Upper lobe of right lung (tissue), 1 donor: ENCODE results near the gene FBL. TPM values are rescaled to one million over a fixed set of nuclear protein-coding genes. Genes with fewer than 3 reads are reported as not detected.

Source experiments
- ATAC-seq: fragments of 200-7000 bp; cut with Tn5 transposase; one replicate; pipeline ENCODE4 v1.9.1; 2020; ENCODE audit warnings: mild to moderate bottlenecking, moderate library complexity
- DNase-seq: peaks from one replicate; pipeline ENCODE4 v3.0.0-alpha.2; 2020
- H3K27ac ChIP-seq: fragments of 200-600 bp; one replicate; pipeline ENCODE4 v1.8.0; 2022
- H3K27me3 ChIP-seq: fragments of 200-600 bp; one replicate; pipeline ENCODE4 v1.8.0; 2022; ENCODE audit warnings: mild to moderate bottlenecking
- H3K36me3 ChIP-seq: fragments of 200-600 bp; one replicate; pipeline ENCODE4 v1.8.0; 2022
- H3K4me1 ChIP-seq: fragments of 200-600 bp; one replicate; pipeline ENCODE4 v1.8.0; 2022
- H3K4me3 ChIP-seq: fragments of 200-600 bp; one replicate; pipeline ENCODE4 v1.8.0; 2022; ENCODE audit warnings: mild to moderate bottlenecking
- H3K9me3 ChIP-seq: fragments of 200-600 bp; one replicate; pipeline ENCODE4 v1.8.0; 2022
- intact Hi-C: fragments of 100-400 bp; cut with DNase I; formaldehyde crosslinking; loops from one replicate; pipeline ENCODE4 v1.11.0; 2022
- total RNA-seq: library from RNA; stranded (reverse); fragmentation: NEBNext Ultra II Directional; extraction: Animal tissue kit (Norgen Biotek cat#: 25700); gene quantifications from one replicate; pipeline ENCODE4 v1.2.1, GENCODE V29; 2021
- TF ChIP-seq, protein P1 (sequence below): fragments of 200-600 bp; IDR thresholded peaks from one replicate; pipeline ENCODE4 v1.8.0; 2022; ENCODE audit warnings: antibody characterized with exemption
- donor health status: DM: no; HTN: yes; CAD: no; lungs with severe emphysema.

FBL gene
- total RNA-seq, 1 donor from 2014 or later, result 123 TPM

DNA sequence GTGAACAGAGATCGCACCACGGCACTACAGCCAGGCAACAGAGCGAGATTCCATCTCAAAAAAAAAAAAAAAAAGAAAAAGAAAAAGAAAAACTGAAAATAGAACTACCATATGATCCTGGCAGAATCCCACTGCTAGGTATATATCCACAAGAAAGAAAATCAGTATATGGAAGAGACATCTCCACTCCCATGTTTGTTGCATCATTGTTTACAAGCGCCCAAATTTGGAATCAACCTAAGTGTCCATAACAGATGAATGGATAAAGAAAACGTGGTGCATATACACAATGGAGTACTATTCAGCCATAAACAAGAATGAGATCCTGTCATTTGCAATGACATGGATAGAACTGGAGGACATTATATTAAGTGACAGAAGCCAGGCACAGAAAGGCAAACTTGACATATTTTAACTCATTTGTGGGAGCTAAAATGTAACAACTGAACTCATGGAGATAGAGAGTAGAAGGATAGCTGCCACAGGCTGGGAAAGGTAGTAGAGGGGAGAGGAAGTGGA, 38.3 kb downstream of the FBL start:
- Histone ChIP-seq H3K4me3 (no peak overlapping the region), H3K27ac (no peak overlapping the region), H3K4me1 (no peaks in the 10 kb centered on the region), H3K36me3 (no peaks in the 10 kb centered on the region), H3K27me3 (peaks cover 4% of the 10 kb centered on the region), H3K9me3 (no peaks in the 10 kb centered on the region)
- TF ChIP-seq, protein P1, sequence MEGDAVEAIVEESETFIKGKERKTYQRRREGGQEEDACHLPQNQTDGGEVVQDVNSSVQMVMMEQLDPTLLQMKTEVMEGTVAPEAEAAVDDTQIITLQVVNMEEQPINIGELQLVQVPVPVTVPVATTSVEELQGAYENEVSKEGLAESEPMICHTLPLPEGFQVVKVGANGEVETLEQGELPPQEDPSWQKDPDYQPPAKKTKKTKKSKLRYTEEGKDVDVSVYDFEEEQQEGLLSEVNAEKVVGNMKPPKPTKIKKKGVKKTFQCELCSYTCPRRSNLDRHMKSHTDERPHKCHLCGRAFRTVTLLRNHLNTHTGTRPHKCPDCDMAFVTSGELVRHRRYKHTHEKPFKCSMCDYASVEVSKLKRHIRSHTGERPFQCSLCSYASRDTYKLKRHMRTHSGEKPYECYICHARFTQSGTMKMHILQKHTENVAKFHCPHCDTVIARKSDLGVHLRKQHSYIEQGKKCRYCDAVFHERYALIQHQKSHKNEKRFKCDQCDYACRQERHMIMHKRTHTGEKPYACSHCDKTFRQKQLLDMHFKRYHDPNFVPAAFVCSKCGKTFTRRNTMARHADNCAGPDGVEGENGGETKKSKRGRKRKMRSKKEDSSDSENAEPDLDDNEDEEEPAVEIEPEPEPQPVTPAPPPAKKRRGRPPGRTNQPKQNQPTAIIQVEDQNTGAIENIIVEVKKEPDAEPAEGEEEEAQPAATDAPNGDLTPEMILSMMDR, result no peak
- DNase-seq (no peak), ATAC-seq (no peak)
- intact Hi-C loops, result no loop called here

DNA sequence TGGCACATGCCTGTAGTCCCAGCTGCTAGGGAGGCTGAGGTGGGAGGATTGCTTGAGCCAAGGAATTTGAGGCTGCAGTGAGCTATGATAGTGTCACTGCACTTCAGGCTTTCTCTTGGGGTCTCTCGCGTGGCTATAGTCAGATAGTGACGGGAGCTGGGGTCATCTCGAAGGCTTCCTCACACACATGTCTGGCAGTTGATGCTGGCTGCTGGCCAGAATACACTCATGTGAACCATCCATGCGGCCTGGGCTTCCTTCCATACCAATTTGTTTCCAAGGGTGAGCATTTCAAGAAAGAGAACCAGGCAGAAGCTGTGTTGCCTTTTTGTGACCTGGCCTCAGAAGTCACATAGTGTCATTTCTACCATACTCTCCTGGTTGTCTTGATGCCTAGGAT, 41.1 kb downstream of the FBL start:
- Histone ChIP-seq H3K27me3 (peaks cover 8% of the 10 kb centered on the region), H3K36me3 (no peaks in the 10 kb centered on the region), H3K4me3 (no peak overlapping the region), H3K4me1 (no peaks in the 10 kb centered on the region), H3K9me3 (no peaks in the 10 kb centered on the region), H3K27ac (no peak overlapping the region)
- DNase-seq, result no peak
- TF ChIP-seq, protein P1, result no peak
- no peak for ATAC-seq
- intact Hi-C loops, result no loop called here

DNA sequence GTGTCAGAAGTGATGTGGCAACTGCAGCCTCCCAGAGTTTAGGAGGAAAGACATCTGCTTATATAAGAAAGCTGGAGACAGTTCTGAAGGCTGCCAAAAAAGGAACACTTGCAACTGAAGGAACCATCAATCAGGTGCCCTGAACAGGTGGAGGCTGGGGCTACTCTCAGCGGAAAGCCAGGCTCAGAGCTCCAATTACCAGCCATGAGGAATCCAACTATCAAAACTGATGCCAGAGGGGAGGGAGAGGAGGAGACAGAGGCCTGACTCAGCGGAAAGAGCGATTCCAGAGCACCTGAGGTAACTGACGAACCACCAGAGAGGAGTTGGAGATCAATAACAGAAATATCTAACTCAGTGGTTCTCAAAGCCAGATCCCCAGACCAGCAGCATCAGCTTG, 43.2 kb downstream of the FBL start:
- intact Hi-C loops, result no loop called here
- no peak for DNase-seq

DNA sequence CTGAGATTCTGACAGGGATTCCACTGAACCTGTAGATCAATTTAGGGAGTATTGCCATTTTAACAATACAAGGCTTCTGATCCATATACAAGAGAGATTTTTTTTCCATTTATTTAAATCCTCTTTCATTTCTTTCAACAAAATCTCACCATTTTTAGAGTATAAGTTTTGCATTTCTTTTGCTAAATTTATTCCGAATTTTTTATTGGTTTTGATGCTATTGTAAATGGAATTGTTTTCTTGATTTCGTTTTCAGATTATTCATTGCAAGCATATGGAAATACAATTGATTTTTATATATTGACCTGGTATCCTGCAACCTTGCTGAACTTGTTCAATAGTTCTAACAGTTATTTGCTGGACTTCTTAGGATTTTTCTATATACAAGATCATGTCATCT, 49.1 kb downstream of the FBL start:
- no peak overlapping the region for H3K4me3 ChIP-seq
- TF ChIP-seq, protein P1, result no peak
- no peaks in the 10 kb centered on the region for H3K36me3 ChIP-seq
- no peaks in the 10 kb centered on the region for H3K4me1 ChIP-seq
- intact Hi-C loops, result no loop called here
- H3K27ac ChIP-seq, result no peak overlapping the region
- no peak for DNase-seq
- ATAC-seq, result no peak
- no peaks in the 10 kb centered on the region for H3K9me3 ChIP-seq
- H3K27me3 ChIP-seq, result peaks cover 8% of the 10 kb centered on the region

More for the DNA sequence above, 43.2 kb downstream of the FBL start:
- Histone ChIP-seq H3K9me3 (no peaks in the 10 kb centered on the region), H3K27ac (no peak overlapping the region), H3K4me3 (no peak overlapping the region), H3K27me3 (peaks cover 8% of the 10 kb centered on the region), H3K36me3 (no peaks in the 10 kb centered on the region), H3K4me1 (no peaks in the 10 kb centered on the region)
- TF ChIP-seq, protein P1, result no peak
- no peak for ATAC-seq

DNA sequence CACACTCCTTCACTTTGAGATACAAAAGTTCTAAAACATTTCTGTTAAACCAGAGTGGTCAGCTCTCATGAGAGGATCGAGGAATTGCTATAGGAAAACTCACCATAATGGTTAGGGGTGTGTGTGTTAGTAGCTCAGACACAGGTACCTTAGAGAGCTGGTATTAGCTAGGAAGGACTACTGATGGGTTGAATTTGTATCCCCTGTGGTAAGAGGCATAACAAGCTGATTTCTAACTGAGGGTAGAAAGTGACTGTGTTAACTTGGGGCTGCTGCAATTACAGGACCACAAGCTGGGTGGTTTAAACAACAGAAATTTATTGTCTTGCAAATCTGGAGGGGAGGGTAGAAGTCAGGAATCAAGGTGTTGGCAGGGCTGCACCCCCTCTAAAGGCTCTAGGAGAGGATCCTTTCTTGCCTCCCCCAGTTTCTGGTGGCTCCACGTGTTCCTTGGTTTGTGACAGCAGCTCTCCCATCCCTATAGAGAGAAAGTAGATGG, 50.1 kb downstream of the FBL start:
- H3K4me1 ChIP-seq, result no peaks in the 10 kb centered on the region
- H3K27me3 ChIP-seq, result peaks cover 8% of the 10 kb centered on the region
- H3K9me3 ChIP-seq, result no peaks in the 10 kb centered on the region
- DNase-seq (no peak), ATAC-seq (no peak)
- no peak overlapping the region for H3K4me3 ChIP-seq
- no peak overlapping the region for H3K27ac ChIP-seq
- TF ChIP-seq, protein P1, result no peak
- H3K36me3 ChIP-seq, result no peaks in the 10 kb centered on the region
- intact Hi-C loops, result no loop called here

DNA sequence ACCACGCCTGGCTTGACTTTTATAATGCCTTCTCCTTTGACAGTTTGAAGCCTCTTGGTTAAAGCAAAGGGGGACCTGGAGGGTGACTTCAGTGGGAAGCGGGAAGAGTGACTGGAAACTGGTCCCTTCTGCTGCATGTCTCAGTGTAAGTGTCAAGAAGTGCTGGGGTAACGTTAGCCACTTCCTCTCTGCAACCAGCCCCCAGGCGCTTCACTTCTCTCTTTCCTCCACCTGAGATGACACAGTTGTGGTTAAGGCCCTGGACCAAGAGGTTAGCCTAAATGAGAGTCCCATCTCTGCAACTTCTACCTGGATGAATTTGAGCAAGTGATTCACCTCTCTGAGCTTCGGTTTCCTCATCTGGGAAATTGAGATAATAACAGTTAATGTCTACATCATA, 51.2 kb downstream of the FBL start:
- Histone ChIP-seq H3K27ac (no peak overlapping the region), H3K4me3 (no peak overlapping the region), H3K9me3 (no peaks in the 10 kb centered on the region), H3K27me3 (peaks cover 8% of the 10 kb centered on the region), H3K36me3 (no peaks in the 10 kb centered on the region), H3K4me1 (no peaks in the 10 kb centered on the region)
- intact Hi-C loops, result no loop called here
- no peak for ATAC-seq
- TF ChIP-seq, protein P1, result no peak
- no peak for DNase-seq
